NCI-H2171 treated with DMSO at 0.1 percent for 48 hours (cell line): ENCODE results near the gene DNAH8.

ENCODE experiments used
- DNase-seq: peaks from one replicate; lab custom pipeline; 2025; lab: John Stamatoyannopoulos, UW

The DNAH8 gene

DNA sequence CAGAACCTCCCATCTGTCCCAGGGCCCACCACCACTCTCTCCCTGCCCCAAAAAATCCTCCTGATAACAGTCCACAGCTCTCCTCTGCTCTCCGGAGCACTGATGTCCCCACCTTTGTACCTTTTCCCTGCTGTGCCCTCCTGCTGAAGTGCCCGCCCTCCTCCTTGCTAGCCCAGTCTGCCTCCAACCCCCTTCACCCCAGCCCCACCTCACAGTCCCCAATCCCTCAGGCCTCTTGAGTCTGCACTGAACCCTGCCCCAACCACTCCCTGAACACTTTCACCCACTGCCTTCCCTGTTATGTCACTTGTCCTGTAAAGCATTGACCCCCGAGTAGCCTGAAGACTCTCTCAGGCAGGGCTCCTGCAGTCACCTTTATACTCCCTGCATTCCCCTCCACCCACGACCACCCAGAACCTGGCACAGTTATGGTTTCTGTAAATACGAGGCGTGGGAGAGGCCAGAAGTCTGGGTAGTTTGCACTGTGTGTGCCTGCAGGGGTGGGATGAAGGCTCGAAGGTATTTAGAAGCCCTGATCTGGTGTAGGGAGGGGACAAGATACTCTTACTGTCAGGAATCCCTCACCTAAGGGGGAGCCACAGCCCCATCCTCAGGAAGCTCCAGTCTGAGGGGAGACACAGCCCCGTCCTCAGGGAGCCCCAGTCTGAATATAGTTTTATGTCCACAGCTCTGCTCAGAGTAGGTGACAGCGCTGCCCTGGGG is 338.9 kb downstream of the DNAH8 start:
- DNase-seq, result no peak

DNA sequence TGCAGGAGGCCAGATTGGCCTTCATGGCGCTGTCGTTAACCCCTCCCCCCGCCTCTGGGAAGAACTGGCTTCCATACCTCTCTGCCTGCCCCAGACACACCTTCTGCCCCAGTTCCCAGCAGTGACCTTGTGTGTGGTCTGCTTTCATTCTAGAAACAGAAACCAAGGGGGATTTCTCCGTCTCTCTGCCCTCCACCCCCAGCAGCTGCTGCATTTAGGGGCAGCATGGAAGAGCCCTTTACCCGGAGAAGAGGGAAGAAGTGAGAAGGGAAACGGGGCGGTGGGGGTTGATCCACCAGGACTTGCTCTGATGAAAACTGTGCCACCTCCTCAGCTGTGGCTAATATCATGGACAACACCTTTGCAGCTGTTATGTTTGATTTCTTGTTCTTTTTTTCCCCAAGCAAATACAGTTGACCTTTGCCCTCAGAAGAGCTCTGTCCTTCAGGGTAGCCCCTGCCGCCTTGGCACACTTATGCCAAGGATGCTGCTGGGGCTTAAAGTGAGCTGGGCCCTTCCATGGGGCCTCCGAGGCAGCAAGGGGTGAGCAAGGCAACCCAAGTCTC is 339.5 kb downstream of the DNAH8 start:
- DNase-seq, result no peak

DNA sequence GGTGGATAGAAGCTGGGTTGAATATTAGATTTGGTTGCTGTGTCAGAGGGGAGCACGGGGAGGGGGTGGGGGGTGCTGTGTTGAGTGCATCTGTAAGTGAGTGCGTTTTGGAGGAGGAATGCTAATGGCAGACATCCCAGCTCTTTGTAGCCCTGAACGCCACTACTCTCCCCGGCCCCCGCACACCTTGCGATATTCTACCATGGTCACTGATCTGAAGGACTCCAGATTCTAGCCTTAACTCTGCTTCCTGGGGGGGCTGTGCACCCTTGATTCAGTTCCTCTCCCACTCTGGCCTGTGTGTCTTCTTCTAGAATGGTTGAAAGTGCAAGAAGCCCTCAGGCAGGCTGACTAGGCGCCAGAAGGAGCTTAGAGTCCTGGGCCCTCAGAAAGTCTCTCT is 340.6 kb downstream of the DNAH8 start:
- no peak for DNase-seq

DNA sequence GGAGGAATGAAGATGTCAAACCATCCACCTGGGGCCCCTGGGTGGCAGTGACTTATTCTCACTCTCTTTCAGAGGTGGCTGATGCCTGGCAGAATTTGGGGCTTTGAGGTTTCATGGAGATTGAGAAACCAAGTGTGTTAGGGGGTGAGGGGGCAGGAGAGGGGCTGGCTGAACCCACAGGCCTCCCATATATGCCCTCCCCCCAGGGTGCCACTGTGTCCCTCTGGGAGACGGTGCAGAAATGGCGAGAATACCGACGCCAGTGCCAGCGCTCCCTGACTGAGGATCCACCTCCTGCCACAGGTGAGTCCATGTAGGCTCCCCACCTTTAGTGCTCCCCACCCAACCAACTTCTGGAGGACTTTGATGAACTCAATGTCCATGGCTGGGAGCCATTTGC is 341.1 kb downstream of the DNAH8 start:
- DNase-seq, result no peak

DNA sequence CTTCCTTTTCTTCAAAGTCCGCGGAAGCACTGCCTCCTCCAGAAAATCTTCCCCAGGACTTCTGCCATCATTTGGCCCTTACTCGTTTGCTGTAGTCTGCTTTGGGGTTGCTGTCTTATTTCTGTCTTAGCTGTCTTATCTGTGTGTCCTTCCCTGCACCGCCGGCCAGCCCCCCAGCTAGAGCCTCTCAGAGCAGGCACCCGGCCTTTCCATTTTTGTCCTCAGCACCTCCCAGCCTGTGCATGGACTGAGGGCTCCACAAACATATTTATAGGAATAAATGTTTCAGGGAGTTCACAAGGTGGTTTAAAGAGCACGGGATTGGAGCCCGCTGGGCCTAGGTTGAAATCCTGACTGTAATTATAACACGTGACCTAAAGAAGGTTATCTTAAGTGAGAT is 341.6 kb downstream of the DNAH8 start:
- no peak for DNase-seq

DNA sequence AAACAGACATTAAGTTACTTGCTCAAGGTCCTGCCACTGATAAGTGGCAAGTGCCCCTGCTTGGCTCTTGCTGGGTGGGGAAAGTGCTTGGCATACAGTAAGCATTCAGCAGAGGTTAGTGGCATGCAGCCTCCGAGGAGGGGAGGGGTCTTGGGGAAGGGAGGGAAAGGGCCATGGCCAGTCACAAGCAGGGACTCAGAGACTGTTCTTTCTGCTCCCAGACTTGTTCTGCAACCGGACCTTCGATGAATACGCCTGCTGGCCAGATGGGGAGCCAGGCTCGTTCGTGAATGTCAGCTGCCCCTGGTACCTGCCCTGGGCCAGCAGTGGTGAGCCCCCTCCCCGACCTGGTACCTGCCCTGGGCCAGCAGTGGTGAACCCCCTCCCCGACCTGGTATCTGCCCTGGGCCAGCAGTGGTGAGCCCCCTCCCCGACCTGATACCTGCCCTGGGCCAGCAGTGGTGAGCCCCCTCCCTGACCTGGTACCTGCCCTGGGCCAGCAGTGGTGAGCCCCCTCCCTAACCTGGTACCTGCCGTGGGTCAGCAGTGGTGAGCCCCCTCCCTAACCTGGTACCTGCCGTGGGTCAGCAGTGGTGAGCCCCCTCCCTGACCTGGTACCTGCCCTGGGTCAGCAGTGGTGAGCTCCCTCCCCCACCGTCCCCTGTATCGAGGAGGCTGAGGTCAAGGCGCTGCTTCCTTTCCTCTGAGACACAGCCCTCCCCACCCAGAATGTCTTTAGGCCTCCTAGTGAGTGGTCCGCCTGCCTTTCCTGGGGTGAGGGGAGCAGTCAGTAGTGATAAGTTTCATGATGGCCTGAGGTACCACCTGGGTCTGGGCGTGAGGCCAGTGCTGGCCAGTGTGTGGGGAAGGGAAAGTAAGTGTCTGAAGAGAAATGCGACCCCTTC is 342.4 kb downstream of the DNAH8 start:
- no peak for DNase-seq

DNA sequence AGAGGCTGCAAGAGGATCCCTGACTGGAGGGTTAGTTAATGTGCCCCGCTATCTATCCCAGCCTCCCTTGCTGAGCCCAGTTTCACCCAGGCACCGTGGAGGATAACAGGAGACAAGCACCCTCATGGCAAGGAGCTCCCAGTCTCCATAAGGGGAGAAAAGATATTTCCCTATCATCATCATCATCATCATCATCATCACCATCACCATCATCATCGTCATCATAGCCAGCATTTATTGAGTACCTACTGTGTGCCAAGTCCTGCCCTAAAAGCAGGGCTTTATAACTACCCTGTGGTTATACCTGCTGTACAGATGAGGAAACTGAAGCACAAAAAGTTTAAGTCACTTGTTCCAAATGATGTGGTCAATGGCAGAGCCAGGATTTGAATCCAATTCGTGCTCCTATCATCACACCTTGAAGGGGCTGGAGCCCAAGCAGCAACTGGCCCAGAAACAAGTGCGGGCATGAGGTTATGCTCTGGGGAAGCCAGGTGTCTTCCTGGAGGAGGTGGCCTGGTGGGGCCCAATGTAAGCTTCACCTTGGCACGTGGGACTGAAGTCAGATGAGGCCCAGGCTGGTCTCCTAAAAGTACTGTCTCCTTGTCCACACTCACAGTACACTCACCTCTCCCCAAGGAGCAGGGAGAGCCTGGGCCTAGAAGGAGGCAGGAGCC is 343.5 kb downstream of the DNAH8 start:
- DNase-seq, result no peak

DNA sequence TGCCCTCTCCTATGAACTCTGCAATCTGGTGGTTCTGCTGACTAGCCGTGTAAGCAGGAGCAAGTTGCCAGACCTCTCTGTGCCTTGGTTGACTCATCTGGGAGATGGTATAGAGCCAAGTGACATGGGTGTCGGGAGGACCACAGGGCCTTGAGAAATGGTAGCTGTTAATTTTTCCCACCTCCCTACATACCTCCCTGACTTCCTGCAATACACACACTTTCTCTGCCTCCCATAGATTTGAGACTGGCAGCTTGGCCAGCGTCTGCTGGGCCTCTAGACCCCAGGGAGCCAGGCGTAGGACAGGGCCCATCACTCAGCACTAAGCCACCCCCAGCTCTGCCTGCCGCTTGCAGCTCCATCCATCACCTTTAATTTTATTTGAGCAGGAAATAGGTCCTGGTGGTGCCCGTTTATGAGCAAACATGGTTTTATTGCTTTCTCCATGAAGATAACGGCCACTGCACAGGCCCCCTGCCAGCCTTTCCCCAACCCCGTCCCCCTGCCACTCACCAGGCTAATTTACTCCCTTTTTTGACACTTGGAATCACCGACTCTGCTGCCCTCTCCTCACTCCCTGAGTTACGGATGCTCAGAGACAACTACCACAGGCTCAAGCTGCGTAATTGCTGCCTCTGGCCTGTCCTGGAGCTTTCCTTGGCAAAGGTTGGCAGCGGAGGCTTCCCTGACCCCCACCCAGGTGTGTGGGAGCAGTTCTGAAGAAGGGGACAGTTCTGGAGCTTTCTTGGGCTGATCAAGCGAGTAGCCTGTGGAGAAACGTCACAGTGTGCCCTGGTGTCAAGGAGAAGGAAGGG is 344.6 kb downstream of the DNAH8 start:
- DNase-seq, result no peak

DNA sequence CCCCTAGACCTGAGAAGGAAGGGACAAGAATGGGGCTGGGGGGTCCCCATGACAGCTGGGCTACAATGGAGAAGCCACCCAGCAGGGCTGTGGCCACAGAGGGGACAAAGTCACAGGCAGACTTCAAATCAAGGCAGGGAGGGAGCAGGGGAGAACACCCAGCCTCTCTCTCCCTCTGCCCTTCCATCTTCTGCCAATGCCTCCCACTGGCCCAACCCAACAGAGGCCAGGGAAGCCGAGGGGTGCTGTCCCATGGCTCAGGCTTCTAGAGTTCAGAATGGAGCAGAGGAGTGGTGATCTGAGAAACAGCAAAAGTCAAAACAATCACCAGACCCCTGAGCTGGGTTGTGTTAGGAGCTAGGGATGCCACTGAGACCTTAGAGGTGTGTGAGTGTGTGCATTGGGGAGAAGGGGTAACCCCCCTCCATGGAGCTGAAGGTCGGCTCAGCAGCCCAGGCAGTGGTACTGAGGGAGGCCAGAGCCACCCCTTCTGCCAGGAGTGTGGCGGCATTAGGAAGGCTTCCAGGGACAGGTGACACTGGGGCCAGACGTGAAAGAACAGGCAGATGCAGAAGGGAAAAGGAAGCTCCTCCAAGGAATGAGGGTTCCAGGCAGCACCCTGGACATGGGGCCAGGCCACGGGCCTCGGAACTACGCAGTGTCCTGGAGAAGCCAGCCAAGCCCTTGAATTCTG is 345.5 kb downstream of the DNAH8 start:
- no peak for DNase-seq

DNA sequence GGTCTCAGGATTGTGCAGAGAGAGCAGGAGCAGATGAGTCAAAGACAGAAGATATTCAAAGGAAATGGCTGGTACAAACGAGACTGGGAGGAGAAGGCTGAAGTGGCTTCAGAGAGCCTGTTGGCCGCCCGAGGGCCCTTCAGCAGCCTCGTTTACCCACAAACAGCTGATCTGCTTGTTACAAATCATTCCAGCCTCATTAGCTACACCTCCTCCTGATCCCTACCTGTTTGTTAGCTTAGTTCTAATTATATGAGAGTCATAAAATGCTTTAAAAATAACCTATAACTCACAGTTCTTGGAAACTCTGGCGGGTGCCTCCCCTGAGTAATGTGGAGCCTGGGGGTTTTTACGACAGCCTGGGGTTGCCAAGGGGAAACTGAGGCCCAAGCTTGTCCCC is 346.1 kb downstream of the DNAH8 start:
- no peak for DNase-seq

DNA sequence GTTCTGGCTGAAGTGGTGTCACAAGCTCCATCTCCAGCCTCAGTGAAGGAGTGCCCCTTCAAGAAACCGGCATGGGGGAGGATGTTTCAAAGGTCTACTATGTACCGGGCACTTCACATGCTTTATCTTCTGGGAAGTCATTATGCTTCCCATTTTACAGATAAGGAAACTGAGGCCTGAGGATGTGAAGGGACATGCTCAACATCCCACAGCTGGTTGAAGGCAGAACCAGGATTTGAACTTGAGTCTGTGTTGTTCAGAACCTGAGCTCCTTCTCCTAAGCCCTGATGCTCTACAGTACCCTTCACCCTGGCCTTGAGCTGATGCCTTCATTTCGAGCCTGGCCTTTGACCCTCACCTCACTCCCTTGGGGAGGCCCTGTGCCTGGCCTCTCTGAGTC is 346.5 kb downstream of the DNAH8 start:
- DNase-seq, result no peak

DNA sequence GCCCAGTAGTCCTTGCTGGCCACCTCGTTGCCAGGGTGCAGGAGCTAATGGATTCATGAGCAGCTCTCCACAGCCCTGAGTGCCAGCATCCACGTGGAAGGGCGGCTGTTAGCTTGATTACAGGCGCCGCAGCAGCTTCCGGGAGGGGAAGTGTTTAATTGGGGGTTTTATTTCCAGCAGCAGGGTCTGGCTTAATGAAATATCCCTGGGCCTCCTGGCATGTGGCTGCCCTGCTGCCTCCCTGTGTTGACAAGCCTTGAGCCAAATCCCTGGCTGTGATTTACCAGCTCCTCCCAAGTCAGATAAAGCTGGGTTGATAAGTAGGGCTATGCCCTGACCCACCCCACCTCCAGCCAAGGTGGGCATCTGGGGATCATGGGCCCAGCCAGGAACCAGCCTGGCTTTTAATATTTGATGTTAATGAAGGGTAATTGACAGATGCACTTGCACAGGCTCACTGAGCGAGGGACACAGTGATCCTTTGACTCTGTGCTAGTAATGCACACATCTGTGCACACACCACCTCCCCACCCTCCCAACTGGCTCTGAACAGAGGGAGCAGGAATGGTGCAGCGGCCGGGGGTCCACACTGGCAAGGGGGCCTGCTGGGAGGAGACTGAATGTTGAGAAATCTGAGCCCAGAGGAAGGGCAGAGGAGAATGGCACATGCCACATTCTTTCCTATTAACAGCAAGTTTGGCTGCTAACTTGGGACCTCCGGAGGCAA is 347.1 kb downstream of the DNAH8 start:
- DNase-seq, result no peak

DNA sequence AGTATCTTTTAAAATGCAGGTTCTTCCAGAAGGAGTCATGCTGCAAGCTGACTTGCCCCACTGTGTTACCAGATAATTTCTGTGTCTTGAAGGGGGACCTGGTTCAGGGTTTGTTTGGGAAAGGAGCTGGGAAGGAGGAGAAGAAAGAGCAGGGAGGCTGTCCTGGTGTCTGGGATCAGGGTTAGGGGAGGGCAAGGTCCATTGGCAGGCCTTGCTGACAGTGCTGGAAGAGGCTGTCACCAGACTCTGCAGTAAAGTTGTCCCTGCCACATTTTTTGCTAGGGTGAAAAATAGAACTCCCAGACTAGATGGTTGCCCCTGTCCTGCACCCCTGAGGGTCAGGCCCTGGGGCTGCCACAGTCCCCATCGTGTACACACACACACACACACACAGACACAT is 348.4 kb downstream of the DNAH8 start:
- no peak for DNase-seq

DNA sequence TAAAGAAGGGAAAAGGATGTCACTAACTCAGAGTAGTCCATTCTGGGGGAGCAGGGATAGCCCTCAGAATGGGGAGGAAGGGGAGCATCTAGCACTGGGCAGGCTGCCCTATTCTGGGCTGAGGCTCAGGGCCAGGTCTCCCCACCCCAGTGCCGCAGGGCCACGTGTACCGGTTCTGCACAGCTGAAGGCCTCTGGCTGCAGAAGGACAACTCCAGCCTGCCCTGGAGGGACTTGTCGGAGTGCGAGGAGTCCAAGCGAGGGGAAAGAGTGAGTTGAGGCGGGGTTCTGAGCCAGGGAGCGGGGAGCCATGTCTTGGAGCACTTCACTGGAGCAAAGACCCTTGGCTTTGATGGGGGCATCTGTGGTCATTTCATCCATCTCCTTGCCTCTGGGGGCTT is 350.4 kb downstream of the DNAH8 start:
- DNase-seq, result no peak

DNA sequence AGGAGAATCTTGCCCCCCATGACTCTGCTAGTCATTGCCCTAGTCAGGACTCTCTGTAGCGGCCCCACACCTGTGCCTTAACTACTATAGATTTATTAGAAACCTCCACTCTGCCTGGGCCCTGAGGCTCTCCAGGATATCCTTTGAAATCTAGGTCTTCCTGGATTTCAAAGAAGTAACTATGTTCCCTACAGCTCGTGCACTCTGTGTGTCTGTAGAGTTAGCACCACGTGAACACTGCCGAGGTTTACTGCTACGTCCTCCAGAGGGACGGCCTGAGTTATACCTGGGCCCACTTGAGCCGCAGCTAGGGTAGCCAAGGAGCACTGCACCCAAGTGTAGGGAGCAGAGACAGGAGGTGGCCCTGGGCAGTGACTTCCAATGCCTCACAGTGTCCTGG is 353.3 kb downstream of the DNAH8 start:
- DNase-seq, result no peak

DNA sequence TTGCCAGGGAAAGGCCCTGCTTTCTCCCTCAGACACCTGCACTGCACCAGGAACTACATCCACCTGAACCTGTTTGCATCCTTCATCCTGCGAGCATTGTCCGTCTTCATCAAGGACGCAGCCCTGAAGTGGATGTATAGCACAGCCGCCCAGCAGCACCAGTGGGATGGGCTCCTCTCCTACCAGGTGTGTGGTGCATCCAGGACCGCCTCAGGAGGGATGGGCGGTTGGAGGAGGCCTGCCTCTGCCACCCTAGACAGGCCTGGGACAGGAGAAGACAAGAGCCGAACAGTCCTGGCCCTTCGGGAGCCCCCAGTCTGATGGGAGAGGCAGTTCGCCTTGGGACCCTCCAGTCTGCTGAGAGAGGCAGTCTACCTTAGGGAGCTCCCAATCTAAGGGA is 357.7 kb downstream of the DNAH8 start:
- DNase-seq, result no peak

DNA sequence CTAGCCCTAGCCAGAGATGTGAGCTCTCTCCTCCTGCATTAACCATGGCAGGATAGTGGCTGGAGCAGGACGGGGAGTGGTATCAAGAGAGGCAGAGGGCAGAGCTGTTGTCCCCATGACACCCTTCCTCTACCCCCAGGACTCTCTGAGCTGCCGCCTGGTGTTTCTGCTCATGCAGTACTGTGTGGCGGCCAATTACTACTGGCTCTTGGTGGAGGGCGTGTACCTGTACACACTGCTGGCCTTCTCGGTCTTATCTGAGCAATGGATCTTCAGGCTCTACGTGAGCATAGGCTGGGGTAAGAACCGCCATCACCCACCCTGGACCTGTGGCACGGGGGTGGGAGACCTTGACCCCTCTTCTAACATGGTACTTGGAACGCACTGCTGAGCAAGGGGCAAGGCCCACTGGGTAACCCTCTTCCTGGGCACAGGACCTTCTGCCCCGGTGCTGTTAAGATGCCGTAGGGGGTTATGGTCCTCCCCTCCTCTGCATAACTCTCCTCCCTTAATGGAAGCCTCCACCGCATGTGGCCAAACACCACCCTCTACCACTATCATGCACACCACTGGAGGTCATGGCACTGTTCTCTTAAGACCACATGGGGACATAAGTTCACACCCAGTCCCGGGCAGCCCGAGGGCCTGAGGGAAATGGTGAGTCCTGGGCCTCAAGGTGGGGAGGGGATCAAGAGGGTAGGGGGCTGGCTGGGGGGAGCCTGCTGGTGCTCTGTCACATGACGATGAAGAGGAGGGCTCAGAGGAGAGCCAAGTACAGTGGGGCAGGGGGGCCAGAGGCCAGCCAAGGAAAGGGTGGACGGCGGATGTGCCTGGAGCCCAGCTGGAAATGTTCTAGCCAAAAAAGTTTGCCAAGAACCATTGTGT is 358.6 kb downstream of the DNAH8 start:
- no peak for DNase-seq

DNA sequence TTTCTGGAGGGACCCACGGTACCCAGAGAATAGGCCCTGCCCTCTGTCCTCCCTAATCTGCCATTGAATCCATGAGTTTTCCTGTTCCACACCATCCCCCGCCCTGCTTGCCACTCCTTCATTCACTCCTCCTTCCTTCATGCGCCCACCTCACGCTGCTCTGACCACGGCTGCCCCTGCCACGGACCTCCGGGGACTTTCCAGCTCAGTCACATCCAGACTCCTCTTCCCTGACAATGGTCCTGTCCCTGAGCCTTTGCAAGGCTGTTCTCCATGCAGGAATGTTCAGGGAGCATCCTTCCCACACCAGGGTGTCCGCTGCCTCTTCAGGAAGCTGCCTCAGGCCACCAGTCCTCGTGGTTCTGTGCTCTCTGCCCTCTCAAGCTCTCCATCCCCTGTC is 359.4 kb downstream of the DNAH8 start:
- DNase-seq, result no peak

DNA sequence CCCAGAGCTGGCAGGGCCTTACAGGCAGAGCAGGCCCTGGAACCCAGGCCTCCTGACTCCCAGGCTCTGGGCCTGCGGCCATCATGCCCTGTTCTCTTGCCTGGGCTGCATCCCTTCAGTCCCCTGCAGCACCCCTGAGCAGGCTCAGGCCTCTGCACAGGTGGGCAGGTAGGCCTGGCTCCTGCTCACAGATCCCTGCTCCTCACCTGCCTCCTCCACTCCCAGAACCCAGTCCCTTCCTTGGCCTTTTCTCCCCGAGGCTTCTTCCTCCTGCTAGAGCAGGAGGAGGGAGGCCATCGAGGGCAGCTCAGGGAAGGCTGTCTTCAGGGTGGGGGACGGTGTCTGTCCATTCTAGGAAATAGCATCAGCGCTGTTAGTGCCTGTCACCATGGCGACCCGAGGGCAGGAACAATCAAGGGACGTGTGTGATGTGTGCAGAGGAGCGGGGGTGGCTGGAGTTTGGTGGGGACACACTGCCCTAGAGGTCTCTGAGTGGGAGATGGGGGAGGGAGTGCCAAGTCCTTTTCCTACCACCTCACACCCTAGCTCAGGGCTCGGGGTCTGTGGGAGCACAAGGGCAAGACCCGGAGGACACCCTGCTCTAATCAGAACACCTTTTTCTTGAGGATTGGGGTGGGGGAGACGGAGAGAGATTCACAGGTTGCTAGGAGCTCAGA is 360.0 kb downstream of the DNAH8 start:
- DNase-seq, result no peak
